HepG2 (cell line): ENCODE data around the gene PSMD12. TPM values are rescaled to one million over a fixed set of nuclear protein-coding genes. Genes with fewer than 3 reads are reported as not detected.

Experiments used
- CTCF ChIP-seq: sonication (generic); formaldehyde crosslinking; IDR thresholded peaks from 2 replicates; pipeline ENCODE4 v1.5.0; 2020; ENCODE audit warnings: mild to moderate bottlenecking, missing genetic modification reagents, moderate library complexity
- FOSL2 ChIP-seq: sonication (generic); formaldehyde crosslinking; IDR thresholded peaks from 2 replicates; pipeline ENCODE4 v1.4.0; 2020; ENCODE audit warnings: missing genetic modification reagents
- FOXK2 ChIP-seq: fragments of 450-650 bp; IDR thresholded peaks from 2 replicates; pipeline ENCODE4 v1.6.1; 2016
- HMGXB4 ChIP-seq, 2 experiments: sonication (generic) in 1 of 2; formaldehyde crosslinking in 1 of 2; IDR thresholded peaks; 2 replicates each; pipeline versions ENCODE4 v1.4.0 to v1.6.1; 2018 to 2020; ENCODE audit warnings: missing genetic modification reagents in 2 of 2, borderline replicate concordance in 1 of 2, low read depth in 1 of 2, mild to moderate bottlenecking in 1 of 2, missing biosample characterization in 1 of 2
- HNF1B ChIP-seq: sonication (generic); formaldehyde crosslinking; IDR thresholded peaks from 2 replicates; pipeline ENCODE4 v1.5.1; 2020; ENCODE audit warnings: mild to moderate bottlenecking, moderate library complexity, missing genetic modification reagents
- ISX ChIP-seq: sonication (generic); formaldehyde crosslinking; conservative IDR thresholded peaks from 2 replicates; pipeline ENCODE4 v1.5.0; 2020; ENCODE audit warnings: missing genetic modification reagents
- JUN ChIP-seq: sonication (generic); formaldehyde crosslinking; IDR thresholded peaks from 2 replicates; pipeline ENCODE4 v1.4.0; 2020; ENCODE audit warnings: mild to moderate bottlenecking, missing genetic modification reagents
- KAT8 ChIP-seq: IDR thresholded peaks from 2 replicates; pipeline ENCODE4 v1.6.1; 2016; ENCODE audit warnings: missing genetic modification reagents, missing compliant biosample characterization
- KLF12 ChIP-seq: sonication (generic); formaldehyde crosslinking; IDR thresholded peaks from 2 replicates; pipeline ENCODE4 v1.4.0; 2020; ENCODE audit warnings: missing genetic modification reagents, borderline replicate concordance
- NR1H2 ChIP-seq: sonication (generic); formaldehyde crosslinking; IDR thresholded peaks from 2 replicates; pipeline ENCODE4 v1.8.1; 2022; ENCODE audit warnings: low read depth, missing genetic modification reagents, borderline replicate concordance
- THRA ChIP-seq: sonication (generic); formaldehyde crosslinking; IDR thresholded peaks from 2 replicates; pipeline ENCODE4 v1.4.0; 2020; ENCODE audit warnings: missing genetic modification reagents, borderline replicate concordance
- UBTF ChIP-seq: sonication (generic); formaldehyde crosslinking; IDR thresholded peaks from 2 replicates; pipeline ENCODE4 v1.4.0; 2020; ENCODE audit warnings: mild to moderate bottlenecking, missing genetic modification reagents
- ZFY ChIP-seq: sonication (generic); formaldehyde crosslinking; IDR thresholded peaks from 2 replicates; pipeline ENCODE4 v1.4.0; 2020; ENCODE audit warnings: missing genetic modification reagents
- ZNF224 ChIP-seq: sonication (generic); formaldehyde crosslinking; IDR thresholded peaks from 2 replicates; pipeline ENCODE4 v1.5.0; 2020; ENCODE audit warnings: mild to moderate bottlenecking, missing genetic modification reagents
- ZNF317 ChIP-seq: sonication (generic); formaldehyde crosslinking; IDR thresholded peaks from 2 replicates; pipeline ENCODE4 v1.5.0; 2020; ENCODE audit warnings: mild to moderate bottlenecking, missing genetic modification reagents
- ZNF629 ChIP-seq: sonication (generic); formaldehyde crosslinking; conservative IDR thresholded peaks from 2 replicates; pipeline ENCODE4 v1.5.0; 2020; ENCODE audit warnings: missing genetic modification reagents
- ZNF678 ChIP-seq: sonication (generic); formaldehyde crosslinking; IDR thresholded peaks from 2 replicates; pipeline ENCODE4 v1.4.0; 2020; ENCODE audit warnings: mild to moderate bottlenecking, missing genetic modification reagents
- ZSCAN20 ChIP-seq: sonication (generic); formaldehyde crosslinking; IDR thresholded peaks from 2 replicates; pipeline ENCODE4 v1.4.0; 2020; ENCODE audit warnings: missing genetic modification reagents, mild to moderate bottlenecking, borderline replicate concordance
- polyA plus RNA-seq, 8 experiments: library from polyadenylated mRNA; depleted of rRNA in 3 of 8; stranded (reverse) in 7 of 8; unstranded in 1 of 8; fragments of >200 nt; fragmentation: Illumina TruSeq in 4 of 8; extraction: Trizol in 4 of 8; gene quantifications; 2 replicates each; pipeline versions ENCODE4 v1.2.1 to v1.2.3, GENCODE V29; 2011 to 2016; ENCODE audit warnings: low read depth in 4 of 8, missing spikeins in 1 of 8, mixed read lengths in 1 of 8; ENCODE audit not compliant: insufficient read depth in 1 of 8
- total RNA-seq, 5 experiments: library from RNA; depleted of rRNA; stranded (reverse); fragments of >200 nt; fragmentation: Illumina TruSeq; extraction: Trizol; gene quantifications; 2 replicates each; pipeline ENCODE4 v1.2.3, GENCODE V29; 2016; ENCODE audit warnings: low read depth in 1 of 5

The PSMD12 gene
- total and polyA plus RNA-seq, 2 of the 13 experiments (the other 11 are each of a cell fraction or from before 2014, with no cell fraction given), result 27.4 to 71.7 TPM

GRCh38 chr17:67378454-67379250, 12.3 kb upstream of the PSMD12 start (continued):
- TF ChIP-seq THRA (CRISPR knock-in tag) (0 out of 2 replicates have a peak, but pooled peaks have one; percentile 37), KAT8 (CRISPR knock-in tag) (peak; percentile 59; the same call in 1 of the 2 replicates), FOXK2 (no peak), ZFY (CRISPR knock-in tag) (no peak), CTCF (CRISPR knock-in tag) (peak; percentile 83), JUN (no peak), ZNF629 (CRISPR knock-in tag) (peak; percentile 39; the same call in 1 of the 2 replicates), ZNF224 (CRISPR knock-in tag) (no peak), ZSCAN20 (CRISPR knock-in tag) (peak; percentile 95), HNF1B (CRISPR knock-in tag) (no peak), ISX (CRISPR knock-in tag) (0 out of 2 replicates have a peak, but pooled peaks have one; percentile 59), UBTF (CRISPR knock-in tag) (peak; percentile 90), ZNF317 (CRISPR knock-in tag) (no peak), HMGXB4 (CRISPR knock-in tag; IDR thresholded peaks at IDR 0.05; ENCODE audit: borderline replicate concordance in 1 of 2, low read depth in 1 of 2) (peak; percentile 94), FOSL2 (CRISPR knock-in tag) (peak; percentile 72), NR1H2 (CRISPR knock-in tag) (no peak), KLF12 (CRISPR knock-in tag) (peak; percentile 57; the same call in 1 of the 2 replicates), ZNF678 (CRISPR knock-in tag) (0 out of 2 replicates have a peak, but pooled peaks have one; percentile 31)
